ENCODE data around the gene ZSWIM8.

GRCh38 chr10:73836427-73836980 lies 51.1 kb downstream of the ZSWIM8 start:
- TF ChIP-seq CTCF (IDR thresholded peaks at IDR 0.05) (no peak), POLR2A (IDR thresholded peaks at IDR 0.05) (no peak), POLR2AphosphoS5 (IDR thresholded peaks at IDR 0.05) (no peak)

Measured in stomach (tissue), 4 donors.